Esophagus muscularis mucosa (tissue), 4 donors: ENCODE measurements around the gene DCK. TPM values are rescaled to one million over a fixed set of nuclear protein-coding genes. Genes with fewer than 3 reads are reported as not detected.

ENCODE experiments used
- DNase-seq: peaks from one replicate; pipeline ENCODE4 v3.0.0-alpha.2; 2017; ENCODE audit errors: extremely low spot score
- H3K27ac ChIP-seq, 4 donors: fragments of 200-600 bp; sonication (generic); replicated peaks in 1 of 4; 1 replicate in 3 of 4; 2 replicates in 1 of 4; pipeline ENCODE4 v1.5.1; 2016 to 2019; ENCODE audit warnings: mild to moderate bottlenecking in 1 of 4
- H3K27me3 ChIP-seq, 4 donors: fragments of 200-600 bp; sonication (generic); one replicate each; pipeline versions ENCODE4 v1.5.1 to v1.6.0; 2016 to 2019
- H3K36me3 ChIP-seq, 4 donors: fragments of 200-600 bp; sonication (generic); one replicate each; pipeline ENCODE4 v1.5.1; 2016 to 2019
- H3K4me1 ChIP-seq, 4 donors: fragments of 200-600 bp; sonication (generic); one replicate each; pipeline ENCODE4 v1.5.1; 2016 to 2019
- H3K4me3 ChIP-seq, 4 donors: fragments of 200-600 bp; sonication (generic); 1 replicate in 2 of 4; 2 replicates in 2 of 4; pipeline ENCODE4 v1.5.1; 2016 to 2019; ENCODE audit warnings: mild to moderate bottlenecking in 4 of 4, moderate library complexity in 1 of 4
- H3K9me3 ChIP-seq, 4 donors: fragments of 200-600 bp; sonication (generic); 1 replicate in 3 of 4; 2 replicates in 1 of 4; pipeline ENCODE4 v1.5.1; 2016 to 2019
- CTCF ChIP-seq, 3 experiments: fragments of 200-600 bp in 2 of 3; fragments of 450-650 bp in 1 of 3; sonication (generic) in 2 of 3; IDR thresholded peaks; one replicate each; pipeline ENCODE4 v1.5.1; 2017 to 2019; ENCODE audit warnings: antibody characterized with exemption in 3 of 3, mild to moderate bottlenecking in 2 of 3, moderate library complexity in 1 of 3
- EP300 ChIP-seq: sonication (generic); formaldehyde crosslinking; IDR thresholded peaks from one replicate; pipeline ENCODE4 v1.6.1; 2017; ENCODE audit warnings: antibody characterized with exemption
- POLR2A ChIP-seq: fragments of 450-650 bp; IDR thresholded peaks from one replicate; pipeline ENCODE4 v1.6.1; 2017; ENCODE audit warnings: antibody characterized with exemption, moderate library complexity, mild to moderate bottlenecking, low read depth
- POLR2AphosphoS5 ChIP-seq, 2 donors: sonication (generic); formaldehyde crosslinking; IDR thresholded peaks; one replicate each; pipeline ENCODE4 v1.6.1; 2017; ENCODE audit warnings: antibody characterized with exemption in 2 of 2
- WGBS: methylation state at CpG from one replicate; pipeline ENCODE4 v1.1.5; 2018; 5-methylcytosine and 5-hydroxymethylcytosine counted together
- intact Hi-C: fragments of 100-400 bp; cut with DNase I; formaldehyde crosslinking; loops from one replicate; pipeline ENCODE4 v1.15.1; 2023
- total RNA-seq, 4 donors: library from RNA; depleted of rRNA; stranded (reverse); fragments of >200 nt; gene quantifications; one replicate each; pipeline versions ENCODE4 v1.1.0 to v1.2.1, GENCODE V29; 2016

DCK gene
- total RNA-seq, 4 donors from 2014 or later, result 13.7 to 16.8 (median 14.8) TPM

GRCh38 chr4:71069063-71069462 is 75.6 kb downstream of the DCK start:
- 69% methylated on average over 1 of the region's 1 CpG for WGBS
- Histone ChIP-seq H3K4me3 (no peak overlapping the region), H3K36me3 (no peaks in the 10 kb centered on the region), H3K4me1 (peaks cover 0 to under 1% (median 0%) of the 10 kb centered on the region in 4 donors), H3K27ac (no peak overlapping the region), H3K9me3 (no peaks in the 10 kb centered on the region), H3K27me3 (no peaks in the 10 kb centered on the region)
- intact Hi-C loops, result no loop called here
- DNase-seq, result no peak
- TF ChIP-seq POLR2AphosphoS5 (IDR thresholded peaks at IDR 0.05) (no peak), EP300 (no peak), CTCF (IDR thresholded peaks at IDR 0.05) (no peak), POLR2A (no peak)

GRCh38 chr4:71070015-71070414 is 76.6 kb downstream of the DCK start:
- TF ChIP-seq POLR2A (no peak), CTCF (IDR thresholded peaks at IDR 0.05) (no peak), EP300 (no peak)
- peaks cover 4 to 10% (median 8%) of the 10 kb centered on the region in 4 donors for H3K4me1 ChIP-seq
- no peaks in the 10 kb centered on the region for H3K36me3 ChIP-seq
- no peaks in the 10 kb centered on the region for H3K9me3 ChIP-seq
- H3K27me3 ChIP-seq, result no peaks in the 10 kb centered on the region
- WGBS, result 89% methylated on average over 1 of the region's 1 CpG
- no peak for DNase-seq
- H3K27ac ChIP-seq, result no peak overlapping the region
- no peak overlapping the region for H3K4me3 ChIP-seq
- intact Hi-C loops, result no loop called here

GRCh38 chr4:71074452-71075299 is 81.2 kb downstream of the DCK start:
- H3K4me3 ChIP-seq, result peak overlapping the region; percentile 18 to 38 (median 22)
- intact Hi-C loops, result no loop called here
- H3K9me3 ChIP-seq, result no peaks in the 10 kb centered on the region
- no peaks in the 10 kb centered on the region for H3K36me3 ChIP-seq
- H3K27ac ChIP-seq, result peak overlapping the region in 1 of 4 donors; percentile 46
- 43% methylated on average over 10 of the region's 10 CpGs for WGBS
- no peaks in the 10 kb centered on the region for H3K27me3 ChIP-seq
- no peak for TF ChIP-seq EP300
- no peak for TF ChIP-seq CTCF (IDR thresholded peaks at IDR 0.05)
- TF ChIP-seq POLR2AphosphoS5 (IDR thresholded peaks at IDR 0.05), result no peak
- TF ChIP-seq POLR2A, result no peak
- peaks cover 4 to 15% (median 11%) of the 10 kb centered on the region in 4 donors for H3K4me1 ChIP-seq
- no peak for DNase-seq

Other genes starting within 250 kb of the DCK start
- 10 to 100 TPM; 47.8 to 68.8 (median 53.9) TPM for gene GRSF1, start 153.8 kb upstream of the DCK start, total RNA-seq
- gene MOB1B, start 91.3 kb upstream of the DCK start, total RNA-seq, result 10 to 100 TPM; 15.0 to 19.4 (median 16.6) TPM